Measurements from ENCODE around the gene LRG1. TPM values are rescaled to one million over a fixed set of nuclear protein-coding genes. Genes with fewer than 3 reads are reported as not detected.

Gene LRG1
- total and polyA plus RNA-seq, 2 of the 13 experiments (the other 11 are each of a cell fraction or from before 2014, with no cell fraction given): 12.0 to 39.3 TPM

DNA sequence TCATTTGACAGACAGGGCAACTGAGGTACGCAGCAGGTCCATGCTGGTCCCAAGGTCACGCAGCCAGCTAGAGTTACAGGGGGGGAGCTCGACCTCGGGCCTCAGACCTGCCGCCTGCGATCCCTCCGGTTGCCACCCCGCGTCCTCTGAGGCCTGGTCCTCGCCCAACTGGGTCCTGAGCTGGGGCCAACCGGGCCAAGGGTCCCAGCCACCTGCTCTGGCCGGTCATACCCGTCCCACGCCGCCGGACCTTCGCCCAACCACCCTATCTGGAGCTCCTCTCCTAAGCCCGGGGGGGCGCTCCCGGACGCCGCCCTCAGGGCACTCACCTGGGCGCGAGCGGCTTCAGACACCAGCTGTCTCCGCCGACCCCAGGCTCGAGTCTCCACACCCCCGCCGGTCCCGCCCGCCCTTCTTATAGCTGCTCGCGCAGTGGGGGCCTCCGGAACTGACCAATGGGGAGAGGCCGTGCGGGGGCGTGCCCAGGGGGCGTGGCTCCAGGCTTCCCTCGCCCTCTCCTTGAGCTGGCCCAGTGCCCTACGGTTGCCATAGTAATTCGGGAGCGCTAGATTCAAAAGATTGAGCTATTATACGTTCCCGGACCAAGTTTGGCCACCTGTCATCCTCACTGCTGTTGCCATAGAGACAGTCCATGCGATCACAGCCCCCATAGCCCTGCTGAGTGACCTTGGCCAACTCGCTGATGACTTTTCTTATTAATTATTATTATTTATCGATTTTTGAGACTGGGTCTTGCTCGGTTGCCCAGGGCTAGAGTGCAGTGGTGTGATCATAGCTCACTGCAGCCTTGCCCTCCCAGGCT, 4.8 kb downstream of the LRG1 start, which contains the start of gene PLIN5 (continued):
- TF ChIP-seq, protein P1, sequence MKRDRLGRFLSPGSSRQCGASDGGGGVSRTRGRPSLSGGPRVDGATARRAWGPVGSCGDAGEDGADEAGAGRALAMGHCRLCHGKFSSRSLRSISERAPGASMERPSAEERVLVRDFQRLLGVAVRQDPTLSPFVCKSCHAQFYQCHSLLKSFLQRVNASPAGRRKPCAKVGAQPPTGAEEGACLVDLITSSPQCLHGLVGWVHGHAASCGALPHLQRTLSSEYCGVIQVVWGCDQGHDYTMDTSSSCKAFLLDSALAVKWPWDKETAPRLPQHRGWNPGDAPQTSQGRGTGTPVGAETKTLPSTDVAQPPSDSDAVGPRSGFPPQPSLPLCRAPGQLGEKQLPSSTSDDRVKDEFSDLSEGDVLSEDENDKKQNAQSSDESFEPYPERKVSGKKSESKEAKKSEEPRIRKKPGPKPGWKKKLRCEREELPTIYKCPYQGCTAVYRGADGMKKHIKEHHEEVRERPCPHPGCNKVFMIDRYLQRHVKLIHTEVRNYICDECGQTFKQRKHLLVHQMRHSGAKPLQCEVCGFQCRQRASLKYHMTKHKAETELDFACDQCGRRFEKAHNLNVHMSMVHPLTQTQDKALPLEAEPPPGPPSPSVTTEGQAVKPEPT (CRISPR knock-in tag; IDR thresholded peaks at IDR 0.05; ENCODE audit: low read depth): 0 out of 2 replicates have a peak, but pooled peaks have one; percentile 36
- TF ChIP-seq ZFP36 (IDR thresholded peaks at IDR 0.05; ENCODE audit: borderline replicate concordance, low read depth, low read length, partially characterized antibody) (no peak), PPARG (CRISPR knock-in tag; conservative IDR thresholded peaks at IDR 0.05) (peak; percentile 46; the same call in 1 of the 2 replicates), REL (CRISPR knock-in tag; conservative IDR thresholded peaks at IDR 0.05) (no peak), FOSL2 (CRISPR knock-in tag; IDR thresholded peaks at IDR 0.05) (0 out of 2 replicates have a peak, but pooled peaks have one; percentile 9), MXI1 (IDR thresholded peaks at IDR 0.05; ENCODE audit: borderline replicate concordance, low read depth, low read length) (peak; percentile 93; the same call in 2 of the 3 replicates), KLF11 (CRISPR knock-in tag; IDR thresholded peaks at IDR 0.05) (peak; percentile 77; the same call in 1 of the 2 replicates), ZC3H13 (CRISPR knock-in tag; IDR thresholded peaks at IDR 0.05) (peak; percentile 47; the same call in 1 of the 2 replicates), NR3C1 (CRISPR knock-in tag; IDR thresholded peaks at IDR 0.05) (no peak), SALL1 (CRISPR knock-in tag; IDR thresholded peaks at IDR 0.05) (peak; percentile 42), KDM6A (CRISPR knock-in tag; IDR thresholded peaks at IDR 0.05; ENCODE audit: low read depth) (0 out of 2 replicates have a peak, but pooled peaks have one; percentile 16), GABPB1 (CRISPR knock-in tag; IDR thresholded peaks at IDR 0.05) (peak; percentile 57; the same call in 1 of the 2 replicates), ZNF530 (CRISPR knock-in tag; IDR thresholded peaks at IDR 0.05; ENCODE audit: low read depth) (no peak), HOXA3 (CRISPR knock-in tag; IDR thresholded peaks at IDR 0.05) (no peak; the same call in 1 of the 2 replicates), SRSF1 (optimal IDR thresholded peaks at IDR 0.05; ENCODE audit: low read depth, low read length) (peak; percentile 83), ZNF331 (CRISPR knock-in tag; IDR thresholded peaks at IDR 0.05) (no peak), RFX3 (CRISPR knock-in tag; IDR thresholded peaks at IDR 0.05) (peak; percentile 88), SP1 (IDR thresholded peaks at IDR 0.05) (no peak), SP1 (CRISPR knock-in tag; IDR thresholded peaks at IDR 0.05) (peak; percentile 86), ZNF564 (CRISPR knock-in tag; IDR thresholded peaks at IDR 0.05) (peak; percentile 31; the same call in 1 of the 2 replicates)
- TF ChIP-seq, protein P2, sequence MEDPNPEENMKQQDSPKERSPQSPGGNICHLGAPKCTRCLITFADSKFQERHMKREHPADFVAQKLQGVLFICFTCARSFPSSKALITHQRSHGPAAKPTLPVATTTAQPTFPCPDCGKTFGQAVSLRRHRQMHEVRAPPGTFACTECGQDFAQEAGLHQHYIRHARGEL (CRISPR knock-in tag; IDR thresholded peaks at IDR 0.05): no peak
- TF ChIP-seq, protein P3, sequence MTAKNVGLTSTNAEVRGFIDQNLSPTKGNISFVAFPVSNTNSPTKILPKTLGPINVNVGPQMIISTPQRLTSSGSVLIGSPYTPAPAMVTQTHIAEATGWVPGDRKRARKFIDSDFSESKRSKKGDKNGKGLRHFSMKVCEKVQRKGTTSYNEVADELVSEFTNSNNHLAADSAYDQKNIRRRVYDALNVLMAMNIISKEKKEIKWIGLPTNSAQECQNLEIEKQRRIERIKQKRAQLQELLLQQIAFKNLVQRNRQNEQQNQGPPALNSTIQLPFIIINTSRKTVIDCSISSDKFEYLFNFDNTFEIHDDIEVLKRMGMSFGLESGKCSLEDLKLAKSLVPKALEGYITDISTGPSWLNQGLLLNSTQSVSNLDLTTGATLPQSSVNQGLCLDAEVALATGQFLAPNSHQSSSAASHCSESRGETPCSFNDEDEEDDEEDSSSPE (CRISPR knock-in tag; IDR thresholded peaks at IDR 0.05): peak; percentile 84
